PFSK-1 (cell line): ENCODE measurements around the gene DYRK1A.

ENCODE experiments used
- POLR2AphosphoS5 ChIP-seq: IDR thresholded peaks from 2 replicates; pipeline ENCODE4 v1.6.1; 2012; ENCODE audit warnings: low read depth, mild to moderate bottlenecking, control low read depth, low read length, moderate library complexity
- SIN3A ChIP-seq: IDR thresholded peaks from 2 replicates; pipeline ENCODE4 v1.6.1; 2012; ENCODE audit warnings: mild to moderate bottlenecking, low read length, moderate library complexity, borderline replicate concordance; ENCODE audit not compliant: insufficient read depth

GRCh38 chr21:37478794-37479193, 112.2 kb downstream of the DYRK1A start:
- TF ChIP-seq POLR2AphosphoS5 (no peak), SIN3A (no peak)
